ENCODE results near the gene IMMP2L. TPM values are rescaled to one million over a fixed set of nuclear protein-coding genes. Genes with fewer than 3 reads are reported as not detected.

Gene IMMP2L
- polyA plus RNA-seq, 1 donor (not counting 4 experiments of a cell fraction or from before 2014, with no cell fraction given) = 14.1 TPM

DNA sequence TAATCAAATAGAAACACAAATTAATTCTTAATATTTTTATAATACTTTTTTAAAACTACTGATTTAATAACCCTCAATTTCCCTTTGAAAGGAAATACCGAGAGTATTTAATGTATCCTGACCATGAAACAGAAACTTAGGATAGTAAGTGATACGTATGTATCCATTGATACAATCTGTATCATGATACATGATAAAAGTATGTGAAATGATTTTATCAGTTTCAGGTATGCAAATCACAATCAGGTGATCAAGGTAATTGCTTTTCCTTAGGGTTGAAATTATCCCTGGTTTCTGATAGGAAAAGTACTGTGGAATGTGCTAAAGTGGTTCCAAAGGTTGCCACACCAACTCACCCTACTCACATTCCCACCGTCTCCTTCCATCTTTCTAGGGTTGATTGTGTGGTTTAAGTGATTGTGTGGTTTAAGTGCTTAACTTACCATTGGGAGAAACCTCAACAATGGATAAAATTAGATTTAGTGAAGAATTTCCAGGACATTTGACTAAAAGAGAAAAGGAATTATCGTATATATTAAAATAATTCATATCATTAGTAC lies 333.0 kb downstream of the IMMP2L start:
- no peak overlapping the region for H3K27ac ChIP-seq (ENCODE audit: control insufficient read depth, insufficient read depth, low read length)
- H3K79me2 ChIP-seq (ENCODE audit: control insufficient read depth, insufficient read depth, low read length) = no peaks in the 10 kb centered on the region
- H3K9me1 ChIP-seq (ENCODE audit: control insufficient read depth, extremely low read depth, insufficient read depth, low read length) = no peaks in the 10 kb centered on the region
- no peaks in the 10 kb centered on the region for H4K20me1 ChIP-seq (ENCODE audit: control insufficient read depth, extremely low read depth, insufficient read depth, low read length)
- H3K4me2 ChIP-seq (ENCODE audit: control insufficient read depth, extremely low read depth, insufficient read depth, low read depth, low read length) = no peak overlapping the region
- H2AFZ ChIP-seq (ENCODE audit: control insufficient read depth, low read length) = no peak overlapping the region
- DNase-seq (ENCODE audit: low read depth, low spot score) (no peak), FAIRE-seq (no peak)
- no peak overlapping the region for H3K4me3 ChIP-seq (ENCODE audit: control insufficient read depth in 2 of 3, extremely low read depth in 1 of 3, insufficient read depth in 2 of 3, low read depth in 1 of 3, low read length in 3 of 3)
- peaks cover 9% of the 10 kb centered on the region for H3K4me1 ChIP-seq (ENCODE audit: control insufficient read depth, extremely low read depth, insufficient read depth, low read length)
- dilution Hi-C loops (cut with MboI; ENCODE audit: extremely low pct_ligation_motif_present, low sequenced_read_pairs) = no loop called here
- H3K36me3 ChIP-seq (ENCODE audit: control insufficient read depth in 2 of 2, extremely low read depth in 1 of 2, insufficient read depth in 2 of 2, low read length in 2 of 2) = no peaks in the 10 kb centered on the region
- H3K27me3 ChIP-seq (ENCODE audit: control insufficient read depth, extremely low read depth, insufficient read depth, low read length) = no peaks in the 10 kb centered on the region
- H3K9me3 ChIP-seq (ENCODE audit: control insufficient read depth, low read depth, low read length) = no peaks in the 10 kb centered on the region
- TF ChIP-seq EZH2 (IDR thresholded peaks at IDR 0.05; ENCODE audit: low read length) = no peak
- TF ChIP-seq, protein P1, sequence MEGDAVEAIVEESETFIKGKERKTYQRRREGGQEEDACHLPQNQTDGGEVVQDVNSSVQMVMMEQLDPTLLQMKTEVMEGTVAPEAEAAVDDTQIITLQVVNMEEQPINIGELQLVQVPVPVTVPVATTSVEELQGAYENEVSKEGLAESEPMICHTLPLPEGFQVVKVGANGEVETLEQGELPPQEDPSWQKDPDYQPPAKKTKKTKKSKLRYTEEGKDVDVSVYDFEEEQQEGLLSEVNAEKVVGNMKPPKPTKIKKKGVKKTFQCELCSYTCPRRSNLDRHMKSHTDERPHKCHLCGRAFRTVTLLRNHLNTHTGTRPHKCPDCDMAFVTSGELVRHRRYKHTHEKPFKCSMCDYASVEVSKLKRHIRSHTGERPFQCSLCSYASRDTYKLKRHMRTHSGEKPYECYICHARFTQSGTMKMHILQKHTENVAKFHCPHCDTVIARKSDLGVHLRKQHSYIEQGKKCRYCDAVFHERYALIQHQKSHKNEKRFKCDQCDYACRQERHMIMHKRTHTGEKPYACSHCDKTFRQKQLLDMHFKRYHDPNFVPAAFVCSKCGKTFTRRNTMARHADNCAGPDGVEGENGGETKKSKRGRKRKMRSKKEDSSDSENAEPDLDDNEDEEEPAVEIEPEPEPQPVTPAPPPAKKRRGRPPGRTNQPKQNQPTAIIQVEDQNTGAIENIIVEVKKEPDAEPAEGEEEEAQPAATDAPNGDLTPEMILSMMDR (optimal IDR thresholded peaks at IDR 0.05 in 1 of 3, IDR thresholded peaks at IDR 0.05 in 1 of 3, conservative IDR thresholded peaks at IDR 0.05 in 1 of 3; ENCODE audit: extremely low read depth in 1 of 3, insufficient read depth in 2 of 3, low read length in 3 of 3) = no peak
- H3K9ac ChIP-seq (ENCODE audit: control insufficient read depth, extremely low read depth, insufficient read depth, low read length) = no peak overlapping the region

DNA sequence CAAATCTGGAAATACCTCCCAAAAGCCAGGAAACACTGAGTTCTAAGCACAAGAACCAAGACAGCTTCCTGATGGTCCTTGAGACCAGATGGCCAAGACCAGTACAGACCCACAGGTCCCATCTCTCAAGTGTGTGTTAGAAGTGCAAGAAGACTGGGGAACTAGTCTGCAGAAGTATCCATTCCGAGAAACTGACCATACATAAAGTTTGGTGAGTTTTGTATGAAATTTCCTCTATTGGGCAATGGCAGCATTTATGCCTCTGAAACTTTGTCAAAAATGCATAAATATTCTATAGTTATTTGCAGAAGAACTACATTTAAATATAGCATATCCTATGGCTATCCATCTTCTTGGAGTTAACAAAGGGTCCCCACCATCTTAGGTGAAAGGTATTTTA lies 333.9 kb downstream of the IMMP2L start:
- Histone ChIP-seq H3K4me3 (ENCODE audit: control insufficient read depth in 2 of 3, extremely low read depth in 1 of 3, insufficient read depth in 2 of 3, low read depth in 1 of 3, low read length in 3 of 3) (no peak overlapping the region), H3K27me3 (ENCODE audit: control insufficient read depth, extremely low read depth, insufficient read depth, low read length) (no peaks in the 10 kb centered on the region), H2AFZ (ENCODE audit: control insufficient read depth, low read length) (no peak overlapping the region), H3K9me1 (ENCODE audit: control insufficient read depth, extremely low read depth, insufficient read depth, low read length) (no peaks in the 10 kb centered on the region), H4K20me1 (ENCODE audit: control insufficient read depth, extremely low read depth, insufficient read depth, low read length) (no peaks in the 10 kb centered on the region), H3K4me2 (ENCODE audit: control insufficient read depth, extremely low read depth, insufficient read depth, low read depth, low read length) (no peak overlapping the region), H3K36me3 (ENCODE audit: control insufficient read depth in 2 of 2, extremely low read depth in 1 of 2, insufficient read depth in 2 of 2, low read length in 2 of 2) (no peaks in the 10 kb centered on the region), H3K9me3 (ENCODE audit: control insufficient read depth, low read depth, low read length) (no peaks in the 10 kb centered on the region), H3K4me1 (ENCODE audit: control insufficient read depth, extremely low read depth, insufficient read depth, low read length) (peaks cover 9% of the 10 kb centered on the region), H3K27ac (ENCODE audit: control insufficient read depth, insufficient read depth, low read length) (no peak overlapping the region), H3K9ac (ENCODE audit: control insufficient read depth, extremely low read depth, insufficient read depth, low read length) (no peak overlapping the region), H3K79me2 (ENCODE audit: control insufficient read depth, insufficient read depth, low read length) (no peaks in the 10 kb centered on the region)
- FAIRE-seq (no peak), DNase-seq (ENCODE audit: low read depth, low spot score) (no peak)
- no peak for TF ChIP-seq EZH2 (IDR thresholded peaks at IDR 0.05; ENCODE audit: low read length)
- TF ChIP-seq, protein P1 (optimal IDR thresholded peaks at IDR 0.05 in 1 of 3, IDR thresholded peaks at IDR 0.05 in 1 of 3, conservative IDR thresholded peaks at IDR 0.05 in 1 of 3; ENCODE audit: extremely low read depth in 1 of 3, insufficient read depth in 2 of 3, low read length in 3 of 3) = no peak
- dilution Hi-C loops (cut with MboI; ENCODE audit: extremely low pct_ligation_motif_present, low sequenced_read_pairs) = no loop called here

Data from keratinocyte (primary cell).